ENCODE data around the gene GSK3A. TPM values are rescaled to one million over a fixed set of nuclear protein-coding genes. Genes with fewer than 3 reads are reported as not detected.

The GSK3A gene
- total and polyA plus RNA-seq, 2 of the 4 experiments (the other 2 are of a cell fraction), result 8.1 to 43.3 TPM

GRCh38 chr19:42247640-42248199, 5.3 kb upstream of the GSK3A start:
- no peak overlapping the region for H3K56ac ChIP-seq (ENCODE audit: extremely low read depth, insufficient read depth, low read length)
- no peak overlapping the region for H2BK5ac ChIP-seq (ENCODE audit: low read depth, low read length, poor library complexity, severe bottlenecking)
- peaks cover 6 to 59% of the 10 kb centered on the region in 2 experiments; a peak in 3 of 4 replicates for H3K79me1 ChIP-seq (ENCODE audit: low read depth in 1 of 2, low read length in 2 of 2)
- no peak overlapping the region for H2AK5ac ChIP-seq (ENCODE audit: low read depth, low read length)
- no peak overlapping the region for H4K8ac ChIP-seq (ENCODE audit: low read depth in 2 of 2, low read length in 2 of 2)
- DNase-seq (no peak), ATAC-seq (ENCODE audit: low read depth) (no peak)
- H2BK20ac ChIP-seq (ENCODE audit: low read depth, low read length), result no peak overlapping the region
- no peak overlapping the region for H3K4ac ChIP-seq (ENCODE audit: low read depth, low read length)
- H4K91ac ChIP-seq (ENCODE audit: insufficient read depth, low read depth, low read length), result no peak overlapping the region
- peaks cover 15% of the 10 kb centered on the region for H3K36me3 ChIP-seq (ENCODE audit: control insufficient read depth, insufficient read depth, low read length)
- POLR2A ChIA-PET (ENCODE audit: unreplicated experiment), result interaction anchor here (0.6 kb wide), 1 partner anchor 42 kb away, joined by 4 read pairs; no protein-coding TSS in a partner anchor
- H2BK15ac ChIP-seq (ENCODE audit: low read depth, low read length), result no peak overlapping the region
- H3K4me2 ChIP-seq (ENCODE audit: low read depth, low read length), result no peak overlapping the region
- no peak overlapping the region for H3K23ac ChIP-seq (ENCODE audit: low read depth, low read length)
- no peaks in the 10 kb centered on the region for H3K9me3 ChIP-seq (ENCODE audit: control insufficient read depth, insufficient read depth, low read length)
- CTCF ChIA-PET, result interaction anchor here (0.9 to 5.0 kb wide), 2 partner anchors 23 to 32 kb away, joined by 3 to 29 read pairs; no protein-coding TSS in a partner anchor
- H4K20me1 ChIP-seq (ENCODE audit: insufficient read depth, low read length), result peaks cover 48% of the 10 kb centered on the region
- no peak for TF ChIP-seq RFX5 (IDR thresholded peaks at IDR 0.05; ENCODE audit: low read depth, low read length)
- TF ChIP-seq SMC3 (IDR thresholded peaks at IDR 0.05; ENCODE audit: low read depth, low read length), result no peak
- no peak for TF ChIP-seq NFE2L2 (IDR thresholded peaks at IDR 0.05; ENCODE audit: low read depth, low read length)
- no peak for TF ChIP-seq ELK1 (IDR thresholded peaks at IDR 0.05; ENCODE audit: borderline replicate concordance, low read depth, low read length)
- TF ChIP-seq, protein P1, sequence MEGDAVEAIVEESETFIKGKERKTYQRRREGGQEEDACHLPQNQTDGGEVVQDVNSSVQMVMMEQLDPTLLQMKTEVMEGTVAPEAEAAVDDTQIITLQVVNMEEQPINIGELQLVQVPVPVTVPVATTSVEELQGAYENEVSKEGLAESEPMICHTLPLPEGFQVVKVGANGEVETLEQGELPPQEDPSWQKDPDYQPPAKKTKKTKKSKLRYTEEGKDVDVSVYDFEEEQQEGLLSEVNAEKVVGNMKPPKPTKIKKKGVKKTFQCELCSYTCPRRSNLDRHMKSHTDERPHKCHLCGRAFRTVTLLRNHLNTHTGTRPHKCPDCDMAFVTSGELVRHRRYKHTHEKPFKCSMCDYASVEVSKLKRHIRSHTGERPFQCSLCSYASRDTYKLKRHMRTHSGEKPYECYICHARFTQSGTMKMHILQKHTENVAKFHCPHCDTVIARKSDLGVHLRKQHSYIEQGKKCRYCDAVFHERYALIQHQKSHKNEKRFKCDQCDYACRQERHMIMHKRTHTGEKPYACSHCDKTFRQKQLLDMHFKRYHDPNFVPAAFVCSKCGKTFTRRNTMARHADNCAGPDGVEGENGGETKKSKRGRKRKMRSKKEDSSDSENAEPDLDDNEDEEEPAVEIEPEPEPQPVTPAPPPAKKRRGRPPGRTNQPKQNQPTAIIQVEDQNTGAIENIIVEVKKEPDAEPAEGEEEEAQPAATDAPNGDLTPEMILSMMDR (conservative IDR thresholded peaks at IDR 0.05; ENCODE audit: low read depth, low read length), result no peak
- TF ChIP-seq CHD1 (IDR thresholded peaks at IDR 0.05; ENCODE audit: low read depth, low read length), result no peak
- TF ChIP-seq POLR2A (IDR thresholded peaks at IDR 0.05; ENCODE audit: low read depth, low read length), result no peak
- TF ChIP-seq BHLHE40 (IDR thresholded peaks at IDR 0.05; ENCODE audit: low read depth, low read length), result no peak
- TF ChIP-seq MAFK (IDR thresholded peaks at IDR 0.05; ENCODE audit: low read depth, low read length), result no peak
- no peak for TF ChIP-seq CEBPB (IDR thresholded peaks at IDR 0.05; ENCODE audit: low read depth, low read length)
- no peak for TF ChIP-seq RCOR1 (IDR thresholded peaks at IDR 0.05; ENCODE audit: insufficient replicate concordance, low read length)
- TF ChIP-seq RAD21 (IDR thresholded peaks at IDR 0.05; ENCODE audit: low read length), result no peak
- H3K14ac ChIP-seq (replicated peaks; ENCODE audit: low read depth, low read length), result no peak overlapping the region
- H3K9me1 ChIP-seq (ENCODE audit: insufficient read depth, low read length), result peaks cover 7% of the 10 kb centered on the region; the same call in 1 of the 2 replicates
- no peak overlapping the region for H2AK9ac ChIP-seq (replicated peaks; ENCODE audit: low read depth, low read length, poor library complexity)
- dilution Hi-C loops (cut with HindIII; ENCODE audit: low sequenced_read_pairs, unreplicated experiment), result no loop called here
- no peak overlapping the region for H3K27ac ChIP-seq (ENCODE audit: insufficient read depth, low read length)
- in situ Hi-C loops (cut with MboI; ENCODE audit: low sequenced_read_pairs), result no loop called here
- H4K5ac ChIP-seq (ENCODE audit: low read depth, low read length), result no peak overlapping the region
- peaks cover 26% of the 10 kb centered on the region for H3K4me1 ChIP-seq (ENCODE audit: control insufficient read depth, insufficient read depth, low read length)
- no peak overlapping the region for H3K9ac ChIP-seq (ENCODE audit: low read depth, low read length)
- no peak overlapping the region for H3K4me3 ChIP-seq (ENCODE audit: insufficient read depth, low read depth, low read length)
- H3K27me3 ChIP-seq (ENCODE audit: control insufficient read depth, insufficient read depth, low read length), result no peaks in the 10 kb centered on the region
- intact Hi-C loops (cut with micrococcal nuclease), result no loop called here
- no TSS peak for BruUV-seq (replicated peaks)
- WGBS, 2 experiments (ENCODE audit: extremely low coverage in 2 of 2, insufficient read length in 1 of 2), result no CpG with 5 or more reads among the region's 6 CpGs
- H2BK120ac ChIP-seq (ENCODE audit: low read depth, low read length), result no peak overlapping the region
- H2AFZ ChIP-seq (replicated peaks; ENCODE audit: low read length, poor library complexity), result no peak overlapping the region
- H3K18ac ChIP-seq (ENCODE audit: low read depth, low read length), result no peak overlapping the region

Data from IMR-90 (cell line).